Hepatocyte (in vitro differentiated cells): Measurements from ENCODE around the gene SFMBT2. TPM values are rescaled to one million over a fixed set of nuclear protein-coding genes. Genes with fewer than 3 reads are reported as not detected.

Source experiments
- DNase-seq: peaks from one replicate; pipeline ENCODE4 v3.0.0-alpha.2; 2016; ENCODE audit warnings: low spot score
- H2AFZ ChIP-seq: fragments of 200-600 bp; sonication (generic); 2 replicates; pipeline ENCODE4 v1.6.0; 2016; ENCODE audit warnings: antibody characterized with exemption, mild to moderate bottlenecking
- H3K27ac ChIP-seq: fragments of 200-600 bp; sonication (generic); 2 replicates; pipeline ENCODE4 v1.5.1; 2016; ENCODE audit warnings: mild to moderate bottlenecking
- H3K27me3 ChIP-seq: fragments of 200-600 bp; sonication (generic); 2 replicates; pipeline ENCODE4 v1.6.1; 2016
- H3K36me3 ChIP-seq: fragments of 200-600 bp; sonication (generic); replicated peaks from 2 replicates; pipeline ENCODE4 v1.5.1; 2016; ENCODE audit warnings: low read depth; ENCODE audit not compliant: insufficient read depth
- H3K4me1 ChIP-seq: fragments of 200-600 bp; sonication (generic); 2 replicates; pipeline ENCODE4 v1.5.1; 2016; ENCODE audit warnings: mild to moderate bottlenecking, moderate library complexity; ENCODE audit not compliant: insufficient read depth
- H3K4me2 ChIP-seq: fragments of 200-600 bp; sonication (generic); 2 replicates; pipeline ENCODE4 v1.6.0; 2016
- H3K4me3 ChIP-seq: fragments of 200-600 bp; sonication (generic); 2 replicates; pipeline ENCODE4 v1.5.1; 2016; ENCODE audit warnings: mild to moderate bottlenecking
- H3K79me2 ChIP-seq: fragments of 200-600 bp; sonication (generic); 2 replicates; pipeline ENCODE4 v1.6.0; 2017; ENCODE audit warnings: mild to moderate bottlenecking
- H3K9me2 ChIP-seq: fragments of 200-600 bp; sonication (generic); replicated peaks from 2 replicates; pipeline ENCODE4 v1.6.0; 2017; ENCODE audit warnings: mild to moderate bottlenecking; ENCODE audit not compliant: insufficient read depth
- H3K9me3 ChIP-seq: fragments of 200-600 bp; sonication (generic); 2 replicates; pipeline ENCODE4 v1.5.1; 2016; ENCODE audit warnings: low read depth, mild to moderate bottlenecking
- H4K20me1 ChIP-seq: fragments of 200-600 bp; sonication (generic); 2 replicates; pipeline ENCODE4 v1.6.0; 2016; ENCODE audit warnings: mild to moderate bottlenecking; ENCODE audit not compliant: insufficient read depth, poor library complexity, severe bottlenecking
- EZH2 ChIP-seq: fragments of 200-600 bp; sonication (generic); IDR thresholded peaks from 2 replicates; pipeline ENCODE4 v1.6.1; 2016; ENCODE audit warnings: antibody characterized with exemption, mild to moderate bottlenecking, borderline replicate concordance
- EZH2phosphoT487 ChIP-seq: fragments of 200-600 bp; sonication (generic); IDR thresholded peaks from one replicate; pipeline ENCODE4 v1.6.1; 2018; ENCODE audit warnings: antibody characterized with exemption, mild to moderate bottlenecking, low read depth, moderate library complexity; ENCODE audit not compliant: unreplicated experiment, severe bottlenecking
- WGBS: methylation state at CpG from one replicate; pipeline ENCODE4 v1.1.6; 2016; ENCODE audit warnings: low lambda C conversion rate; ENCODE audit errors: missing lambda C conversion rate; 5-methylcytosine and 5-hydroxymethylcytosine counted together
- polyA plus RNA-seq: library from polyadenylated mRNA; unstranded; fragments of >200 nt; fragmentation: Nextera tagmentation; extraction: Ambion mirVana; gene quantifications from 2 replicates; pipeline ENCODE4 v1.2.1, GENCODE V29; 2016
- total RNA-seq: library from RNA; depleted of rRNA; stranded (reverse); fragments of >200 nt; gene quantifications from 2 replicates; pipeline ENCODE4 v1.2.3, GENCODE V29; 2014
- TF ChIP-seq, protein P1 (sequence below): fragments of 200-600 bp; sonication (generic); IDR thresholded peaks from 2 replicates; pipeline ENCODE4 v1.5.1; 2016; ENCODE audit warnings: antibody characterized with exemption, mild to moderate bottlenecking; ENCODE audit not compliant: poor library complexity

Gene SFMBT2
- total and polyA plus RNA-seq, 2 experiments from 2014 or later = 1.1 to 3.8 TPM

DNA sequence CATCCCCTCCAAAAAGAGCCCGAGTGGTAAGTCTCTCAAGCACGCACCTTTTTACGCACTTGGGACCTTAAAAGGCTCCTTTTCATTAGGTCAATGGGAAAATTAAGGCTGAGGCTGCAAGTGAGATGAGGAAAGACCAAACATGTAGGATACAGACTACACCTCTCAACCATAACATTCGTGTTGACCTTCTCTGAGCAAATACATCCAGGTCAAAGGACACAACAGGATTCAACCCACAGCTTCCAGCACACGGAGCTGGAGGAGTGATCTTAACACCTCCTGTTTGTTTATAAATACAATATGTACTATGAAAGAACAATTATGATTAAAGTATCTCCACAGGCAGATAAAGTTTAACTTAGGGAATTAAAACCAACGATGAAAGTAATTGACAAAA, 9.7 kb downstream of the SFMBT2 start:
- Histone ChIP-seq H3K27me3 (no peaks in the 10 kb centered on the region), H3K4me3 (no peak overlapping the region), H3K4me1 (no peaks in the 10 kb centered on the region), H2AFZ (no peak overlapping the region), H3K36me3 (no peaks in the 10 kb centered on the region), H3K9me3 (no peaks in the 10 kb centered on the region), H3K27ac (no peak overlapping the region), H3K79me2 (peaks cover 11% of the 10 kb centered on the region), H3K4me2 (no peak overlapping the region), H3K9me2 (no peaks in the 10 kb centered on the region), H4K20me1 (no peaks in the 10 kb centered on the region)
- TF ChIP-seq, protein P1, sequence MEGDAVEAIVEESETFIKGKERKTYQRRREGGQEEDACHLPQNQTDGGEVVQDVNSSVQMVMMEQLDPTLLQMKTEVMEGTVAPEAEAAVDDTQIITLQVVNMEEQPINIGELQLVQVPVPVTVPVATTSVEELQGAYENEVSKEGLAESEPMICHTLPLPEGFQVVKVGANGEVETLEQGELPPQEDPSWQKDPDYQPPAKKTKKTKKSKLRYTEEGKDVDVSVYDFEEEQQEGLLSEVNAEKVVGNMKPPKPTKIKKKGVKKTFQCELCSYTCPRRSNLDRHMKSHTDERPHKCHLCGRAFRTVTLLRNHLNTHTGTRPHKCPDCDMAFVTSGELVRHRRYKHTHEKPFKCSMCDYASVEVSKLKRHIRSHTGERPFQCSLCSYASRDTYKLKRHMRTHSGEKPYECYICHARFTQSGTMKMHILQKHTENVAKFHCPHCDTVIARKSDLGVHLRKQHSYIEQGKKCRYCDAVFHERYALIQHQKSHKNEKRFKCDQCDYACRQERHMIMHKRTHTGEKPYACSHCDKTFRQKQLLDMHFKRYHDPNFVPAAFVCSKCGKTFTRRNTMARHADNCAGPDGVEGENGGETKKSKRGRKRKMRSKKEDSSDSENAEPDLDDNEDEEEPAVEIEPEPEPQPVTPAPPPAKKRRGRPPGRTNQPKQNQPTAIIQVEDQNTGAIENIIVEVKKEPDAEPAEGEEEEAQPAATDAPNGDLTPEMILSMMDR = no peak
- TF ChIP-seq EZH2 (no peak), EZH2phosphoT487 (no peak)
- no peak for DNase-seq
- WGBS = 79% methylated on average over 6 of the region's 6 CpGs

DNA sequence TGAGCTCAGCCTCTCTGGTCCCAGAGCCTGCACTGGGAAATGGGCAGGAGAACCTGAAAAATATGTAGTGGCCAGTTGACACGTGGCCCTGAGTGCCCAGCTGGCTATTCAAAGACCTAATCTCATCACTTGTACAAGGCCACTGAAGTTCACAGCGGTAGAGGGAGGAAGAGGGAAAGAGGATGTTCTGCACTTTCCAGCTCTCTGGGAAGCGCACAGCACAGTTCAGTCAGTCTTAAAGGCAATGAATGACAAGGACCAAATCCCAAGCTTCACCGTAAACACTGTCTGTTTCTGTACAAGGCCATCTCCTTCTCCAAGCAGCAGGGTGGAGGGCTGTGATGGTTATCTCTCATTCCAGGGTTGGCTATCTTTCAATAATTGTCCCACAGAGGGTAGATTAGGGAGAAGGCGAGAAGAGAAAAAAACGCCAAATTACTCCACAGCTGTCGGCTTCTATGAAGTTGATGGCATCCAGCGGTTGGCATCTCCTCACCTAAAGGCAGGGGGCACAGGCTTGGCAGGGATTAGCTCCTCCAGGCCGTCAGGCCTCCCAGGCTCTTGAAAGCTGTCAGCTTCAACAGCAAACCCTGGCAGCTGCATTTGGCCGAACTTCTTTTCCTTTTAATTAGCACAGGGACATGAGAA, 10.6 kb downstream of the SFMBT2 start:
- H2AFZ ChIP-seq = no peak overlapping the region
- DNase-seq = no peak
- H3K4me2 ChIP-seq = no peak overlapping the region
- no peak overlapping the region for H3K4me3 ChIP-seq
- no peaks in the 10 kb centered on the region for H4K20me1 ChIP-seq
- H3K36me3 ChIP-seq = no peaks in the 10 kb centered on the region
- TF ChIP-seq EZH2 = no peak
- TF ChIP-seq EZH2phosphoT487 = no peak
- TF ChIP-seq, protein P1 = no peak
- H3K27me3 ChIP-seq = no peaks in the 10 kb centered on the region
- no peaks in the 10 kb centered on the region for H3K9me2 ChIP-seq
- H3K4me1 ChIP-seq = no peaks in the 10 kb centered on the region
- peaks cover 10% of the 10 kb centered on the region for H3K79me2 ChIP-seq
- WGBS = 76% methylated on average over 10 of the region's 10 CpGs
- no peak overlapping the region for H3K27ac ChIP-seq
- no peaks in the 10 kb centered on the region for H3K9me3 ChIP-seq

DNA sequence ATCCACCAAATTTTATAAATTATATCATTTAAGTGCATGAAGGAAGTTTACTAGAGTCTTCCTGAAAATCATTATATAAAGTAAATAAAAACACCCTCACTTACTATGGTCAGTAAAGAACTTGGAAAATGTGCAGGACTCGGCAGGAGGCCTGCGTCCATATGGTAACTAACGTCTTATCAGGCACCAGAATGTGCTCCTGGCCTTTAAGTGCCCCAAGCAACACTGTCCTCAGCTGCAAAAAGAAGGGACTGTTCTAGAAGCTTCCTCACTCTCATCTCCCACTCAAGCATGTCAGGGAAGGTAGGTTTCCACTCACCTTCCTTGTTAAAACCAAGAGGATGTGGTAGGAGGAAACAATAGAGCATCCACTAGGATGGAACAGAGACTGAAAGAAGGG, 11.3 kb downstream of the SFMBT2 start:
- Histone ChIP-seq H3K4me1 (no peaks in the 10 kb centered on the region), H4K20me1 (no peaks in the 10 kb centered on the region), H3K79me2 (peaks cover 12% of the 10 kb centered on the region), H3K4me2 (no peak overlapping the region), H3K4me3 (no peak overlapping the region), H2AFZ (no peak overlapping the region), H3K9me3 (no peaks in the 10 kb centered on the region), H3K9me2 (no peaks in the 10 kb centered on the region), H3K27ac (no peak overlapping the region), H3K36me3 (no peaks in the 10 kb centered on the region), H3K27me3 (no peaks in the 10 kb centered on the region)
- 82% methylated on average over 3 of the region's 3 CpGs for whole genome bisulfite sequencing
- no peak for DNase-seq
- TF ChIP-seq, protein P1 = no peak
- TF ChIP-seq EZH2 (no peak), EZH2phosphoT487 (no peak)
